Activated CD4-positive, CD25-positive, alpha-beta regulatory T cell (primary cell): ENCODE data around the gene MYO9B.

Source experiments
- DNase-seq, 4 experiments: peaks; one replicate each; lab custom pipeline; 2025; lab: John Stamatoyannopoulos, UW

MYO9B gene

DNA sequence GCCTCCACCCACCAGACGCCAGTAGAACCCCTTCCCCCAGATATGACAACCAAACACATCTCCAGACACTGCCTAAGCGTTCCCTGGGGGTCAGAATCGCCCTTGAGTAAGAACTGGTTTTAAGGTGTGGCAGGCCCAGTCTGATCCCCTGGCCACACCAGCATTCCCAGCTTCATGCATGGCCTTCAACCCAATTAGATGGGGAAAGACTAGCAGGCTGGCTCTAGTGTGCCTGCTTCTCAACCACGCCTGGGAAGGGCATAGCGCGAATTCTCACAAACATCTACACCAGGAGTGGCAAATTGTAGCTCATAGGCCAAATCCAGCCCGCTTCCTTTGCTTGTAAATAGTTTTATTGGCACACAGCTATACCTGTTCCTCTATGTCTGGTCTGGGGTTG, 13.9 kb upstream of the MYO9B start:
- DNase-seq = no peak

DNA sequence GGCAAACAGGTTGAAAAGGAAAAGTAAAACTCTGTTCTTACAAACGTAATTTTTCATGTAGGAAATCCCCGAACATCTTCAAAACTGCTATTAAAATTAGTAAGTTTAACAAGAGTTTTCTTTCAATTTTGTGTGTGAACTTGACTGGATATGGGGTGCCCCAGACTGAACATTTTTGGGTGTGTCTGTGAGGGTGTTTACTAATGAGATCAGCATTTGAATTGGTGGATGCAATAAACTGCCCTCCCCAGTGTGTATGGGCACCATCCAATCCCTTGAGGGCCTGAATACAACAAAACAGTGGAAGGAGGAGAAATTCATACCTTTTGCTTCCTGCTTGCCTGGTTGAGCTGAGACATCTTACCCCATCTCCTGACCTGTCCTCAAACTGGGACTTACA, 12.1 kb upstream of the MYO9B start:
- DNase-seq = no peak

DNA sequence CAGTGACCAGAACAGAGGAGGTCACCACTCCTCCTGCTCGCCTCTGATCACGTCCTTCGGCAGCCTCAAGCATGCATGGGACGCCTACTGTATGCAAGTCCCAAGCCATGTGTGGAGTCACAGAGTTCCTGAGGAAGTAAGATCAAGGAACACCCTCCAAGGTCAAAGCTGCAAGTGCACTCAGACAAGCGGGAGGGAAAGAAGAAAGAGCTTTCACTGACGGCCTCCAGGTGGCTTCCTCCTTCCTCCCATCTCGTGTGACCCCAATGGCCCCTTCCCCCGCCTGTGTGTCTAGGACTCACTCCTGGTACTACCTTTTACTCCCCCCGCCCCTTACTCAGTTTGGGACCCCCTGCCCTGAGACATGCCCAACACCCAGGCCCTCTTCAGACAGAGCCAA, 6.4 kb upstream of the MYO9B start:
- DNase-seq = no peak

DNA sequence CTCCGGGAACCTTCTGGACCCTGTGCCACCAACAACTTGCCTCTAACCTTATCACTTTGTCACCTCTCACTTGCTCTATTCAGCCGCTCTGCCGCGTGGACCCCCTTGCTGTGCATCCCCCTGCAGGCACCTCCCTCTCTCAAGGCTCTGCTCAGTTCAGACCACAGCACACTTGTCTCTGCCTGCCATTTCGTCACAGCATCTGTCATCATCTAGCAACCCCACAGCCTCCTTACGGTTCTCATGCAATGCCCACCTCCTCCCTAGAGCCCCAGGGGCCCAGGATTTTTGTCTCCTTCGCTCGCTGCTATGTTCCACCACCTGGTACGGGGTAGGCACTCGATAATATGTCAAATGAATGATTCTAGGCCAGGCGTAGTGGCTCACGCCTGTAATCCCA, 5.2 kb upstream of the MYO9B start:
- no peak for DNase-seq

DNA sequence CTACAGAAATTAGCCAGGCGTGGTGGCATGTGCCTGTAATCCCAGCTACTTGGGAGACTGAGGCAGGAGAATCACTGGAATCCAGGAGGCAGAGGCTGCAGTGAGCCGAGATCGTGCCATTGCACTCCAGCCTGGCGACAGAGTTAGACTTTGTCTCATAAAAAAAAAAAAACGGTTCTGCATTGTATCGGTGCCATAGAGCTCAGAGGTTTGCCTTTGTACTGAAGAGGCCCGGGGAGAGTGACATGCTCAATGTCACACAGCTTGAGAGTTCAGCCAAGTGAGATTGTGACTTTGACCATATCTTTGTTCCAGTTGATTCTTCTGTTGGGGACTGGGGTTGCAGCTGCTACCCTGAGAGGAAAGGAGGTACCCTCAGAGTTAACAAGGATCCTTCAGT, 4.7 kb upstream of the MYO9B start:
- no peak for DNase-seq

DNA sequence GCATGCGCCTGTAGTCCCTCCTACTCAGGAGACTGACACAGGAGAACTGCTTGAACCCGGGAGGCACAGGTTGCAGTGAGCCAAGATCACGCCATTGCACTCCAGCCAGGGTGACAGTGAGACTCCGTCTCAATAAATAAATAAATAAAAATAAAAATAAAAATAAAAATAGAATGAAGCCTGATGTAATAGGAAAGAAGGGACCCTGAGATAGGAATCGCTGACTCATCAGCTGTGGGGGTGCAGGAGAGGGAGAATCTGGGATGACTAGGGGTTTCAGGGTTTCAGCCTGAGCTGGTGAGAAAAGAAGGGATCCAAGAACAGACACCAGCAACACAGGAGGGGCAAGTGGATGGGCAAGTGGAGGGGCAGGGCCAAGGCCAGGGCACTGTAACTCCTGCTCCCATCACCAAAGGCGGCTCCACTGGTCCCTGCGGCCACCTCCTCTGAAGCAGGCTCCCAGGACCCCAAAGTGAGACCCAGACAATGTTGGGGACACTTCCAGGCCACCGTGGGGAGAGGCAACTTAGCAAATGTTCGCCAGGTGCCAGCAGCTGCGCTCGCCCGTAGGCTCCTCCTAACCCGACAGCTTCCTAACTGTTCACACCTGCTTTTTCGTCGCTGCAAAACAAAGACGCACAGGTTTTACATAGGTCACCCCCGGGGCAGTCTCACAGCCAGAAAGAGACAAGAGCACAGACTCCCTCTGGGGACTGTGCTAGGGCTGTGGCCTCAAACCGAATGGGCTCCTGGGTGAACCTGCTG, 1.5 kb upstream of the MYO9B start:
- no peak for DNase-seq

DNA sequence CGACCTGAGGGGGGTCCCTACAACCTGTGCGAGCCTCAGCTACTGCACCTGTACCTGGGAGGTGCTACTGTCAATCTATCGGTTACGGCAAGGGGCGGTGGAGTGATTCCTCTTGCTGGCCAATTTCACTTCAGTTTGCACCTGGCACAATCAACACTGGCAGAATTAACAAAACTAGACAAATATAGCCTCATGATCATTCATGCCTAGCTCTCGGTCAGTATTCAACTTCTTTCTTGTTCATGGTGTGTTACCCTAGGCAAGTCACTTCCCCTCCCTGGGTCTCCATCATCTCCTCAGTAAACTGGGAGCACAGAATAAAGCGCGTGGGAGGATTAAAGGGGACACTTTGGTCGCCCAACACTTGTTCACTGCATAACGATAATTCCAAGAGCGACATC, 943 bp upstream of the MYO9B start:
- DNase-seq = no peak

DNA sequence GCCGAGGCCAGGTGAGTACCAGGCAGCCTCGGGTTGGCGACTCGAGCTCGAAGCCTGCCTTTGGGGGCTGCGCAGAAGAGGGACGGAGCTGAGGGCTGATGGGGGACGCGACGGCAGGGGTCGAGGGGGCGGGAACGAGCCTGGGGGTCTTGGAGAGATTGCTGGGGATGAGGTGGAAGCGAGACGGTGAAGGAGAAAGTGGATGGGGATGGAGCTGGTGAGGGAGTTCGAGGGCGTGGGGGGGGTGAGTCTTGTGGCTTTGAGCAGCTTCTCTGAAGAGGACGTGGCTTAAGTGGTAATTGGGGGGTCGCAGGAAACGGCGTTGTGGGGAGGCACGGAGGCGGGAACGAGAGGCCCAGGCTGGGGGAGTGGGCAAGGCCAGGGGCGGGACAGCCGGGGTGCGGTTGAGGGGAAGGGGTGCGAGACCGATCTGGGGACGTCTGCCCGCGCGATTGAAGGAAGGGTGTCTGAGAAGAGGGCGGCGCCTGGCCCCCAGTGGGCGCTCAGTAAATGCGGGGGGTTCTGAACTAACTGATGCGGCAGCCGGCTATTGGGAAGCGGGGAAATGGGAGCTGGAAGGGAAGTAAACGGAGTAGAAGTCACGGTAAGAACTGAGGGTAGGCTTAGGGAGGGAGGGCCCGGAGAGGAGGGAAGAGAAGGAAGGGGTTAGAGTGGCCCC, 426 bp downstream of the MYO9B start:
- DNase-seq = peak in 3 of 4 experiments; percentile 34 to 42 (median 37)

DNA sequence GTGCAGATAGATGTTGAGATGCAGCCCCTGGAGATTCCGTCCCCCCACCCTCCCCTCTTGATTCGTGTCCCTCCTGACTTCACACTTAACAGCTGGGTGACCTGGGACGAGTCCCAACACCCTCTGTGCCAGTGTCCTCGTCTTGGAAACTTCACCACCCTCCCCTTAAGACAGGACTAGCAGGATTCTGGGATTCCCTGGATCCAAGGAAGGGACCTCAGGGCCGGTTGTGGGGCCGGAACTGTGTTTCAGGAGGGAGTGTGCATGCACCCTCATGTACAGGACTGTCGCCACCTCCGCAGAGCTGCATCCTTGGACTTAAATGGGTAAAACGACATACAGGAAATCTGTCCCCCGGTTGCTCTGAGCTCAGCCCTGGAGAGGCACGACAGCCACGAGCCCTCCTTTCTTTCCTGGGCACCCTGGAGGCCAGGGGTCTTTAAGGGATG, 990 bp downstream of the MYO9B start:
- DNase-seq = no peak

DNA sequence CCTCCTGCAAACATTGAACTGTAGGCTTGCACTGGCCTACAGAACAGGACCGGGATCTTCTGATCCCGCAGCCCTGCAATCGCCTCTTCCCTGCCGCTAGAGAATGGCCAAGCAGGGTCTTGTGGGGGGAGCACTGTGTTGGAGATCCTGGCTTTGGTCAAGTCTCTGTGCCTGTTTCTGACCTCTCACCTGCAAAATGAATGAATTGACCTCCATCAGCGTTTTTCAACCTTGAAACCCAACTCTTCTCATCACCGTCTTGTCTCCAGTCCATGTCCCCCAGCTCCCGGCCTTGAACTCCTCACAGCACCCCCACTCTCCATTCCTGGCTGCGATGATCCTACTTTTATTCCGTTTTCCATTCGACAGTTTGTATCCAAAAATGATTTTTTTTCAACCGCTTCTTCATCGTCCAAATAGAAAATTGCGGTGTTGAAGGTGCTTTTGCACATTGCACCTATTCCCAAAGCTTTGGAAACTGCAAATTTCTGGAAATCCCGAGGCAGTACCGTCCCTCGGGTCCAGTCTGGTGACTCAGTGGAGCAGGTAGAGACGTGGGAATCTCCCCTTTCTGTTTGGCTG, 2.0 kb downstream of the MYO9B start:
- DNase-seq = no peak

DNA sequence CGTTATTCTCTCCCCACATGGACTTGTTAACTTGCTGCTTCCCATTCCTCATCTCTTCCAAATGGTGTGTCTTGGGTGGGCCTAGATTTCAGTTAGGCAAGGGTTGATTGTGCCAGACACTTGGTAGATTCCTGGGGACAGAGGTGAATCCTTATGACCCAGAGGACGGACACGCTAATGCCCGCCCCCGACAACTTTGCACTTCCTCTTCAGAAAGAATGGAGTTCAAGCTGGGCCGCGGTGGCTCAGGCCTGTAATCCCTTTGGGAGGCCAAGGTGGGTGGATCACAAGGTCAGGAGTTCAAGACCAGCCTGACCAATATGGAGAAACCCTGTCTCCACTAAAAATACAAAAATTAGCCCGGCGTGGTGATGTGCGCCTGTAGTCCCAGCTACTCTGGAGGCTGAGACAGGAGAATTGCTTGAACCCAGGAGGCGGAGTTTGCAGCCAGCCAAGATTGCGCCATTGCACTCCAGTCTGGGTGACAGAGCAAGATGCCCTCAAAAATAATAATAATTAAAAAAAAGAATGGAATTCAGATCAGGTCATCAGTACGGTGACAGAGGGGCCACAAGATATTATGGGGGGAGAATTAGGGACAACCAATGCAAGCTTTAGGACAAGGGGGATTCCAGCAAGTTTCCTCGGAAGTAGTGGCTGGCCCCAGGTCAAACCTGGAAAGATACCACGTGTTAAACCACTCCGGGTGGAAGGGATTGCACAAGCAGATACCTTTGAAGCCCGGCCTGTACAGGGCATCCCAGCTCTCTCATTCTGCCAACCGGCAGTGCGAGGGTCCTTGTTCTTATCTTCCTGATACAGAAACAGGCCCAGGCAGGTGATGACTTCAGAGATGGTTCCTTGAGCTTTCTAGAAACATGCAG, 2.7 kb downstream of the MYO9B start:
- no peak for DNase-seq

DNA sequence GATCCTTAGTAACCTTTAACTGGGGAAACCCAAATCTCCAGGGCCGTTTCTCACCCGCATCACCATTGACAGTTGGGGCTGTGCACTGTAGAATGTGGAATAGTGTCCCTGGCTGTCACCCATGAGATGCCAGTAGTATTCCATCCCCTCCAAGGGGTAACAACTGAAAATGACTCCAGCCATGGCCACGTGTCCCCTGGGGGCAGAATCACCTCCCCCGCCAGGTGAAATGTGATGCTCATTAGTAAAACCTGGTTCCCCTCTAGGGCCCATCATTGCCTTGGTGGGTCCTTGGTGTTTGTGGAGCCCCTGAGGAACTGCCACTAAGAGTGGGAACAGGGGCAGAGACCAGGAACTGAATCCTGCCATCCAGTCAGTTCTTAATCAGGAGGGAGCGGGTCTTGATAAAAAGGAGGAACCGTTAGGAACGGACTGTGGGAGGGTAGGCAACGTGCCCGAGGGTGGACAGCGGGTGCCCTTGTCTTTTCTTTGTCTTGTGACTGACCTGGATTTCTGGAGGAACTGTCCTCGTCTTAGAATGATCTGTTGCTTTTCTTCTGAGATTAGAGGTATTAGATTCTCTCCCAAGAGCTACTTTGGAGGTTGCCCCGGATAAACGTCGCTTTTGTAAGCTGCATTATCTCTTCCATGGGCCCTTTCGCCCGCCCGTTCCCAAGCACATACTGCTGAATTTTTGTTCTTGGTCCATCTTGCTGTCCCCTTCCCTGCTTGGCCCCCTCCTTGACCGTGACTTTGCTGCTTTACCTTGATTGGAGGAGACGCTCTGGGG, 3.5 kb downstream of the MYO9B start:
- DNase-seq = no peak

DNA sequence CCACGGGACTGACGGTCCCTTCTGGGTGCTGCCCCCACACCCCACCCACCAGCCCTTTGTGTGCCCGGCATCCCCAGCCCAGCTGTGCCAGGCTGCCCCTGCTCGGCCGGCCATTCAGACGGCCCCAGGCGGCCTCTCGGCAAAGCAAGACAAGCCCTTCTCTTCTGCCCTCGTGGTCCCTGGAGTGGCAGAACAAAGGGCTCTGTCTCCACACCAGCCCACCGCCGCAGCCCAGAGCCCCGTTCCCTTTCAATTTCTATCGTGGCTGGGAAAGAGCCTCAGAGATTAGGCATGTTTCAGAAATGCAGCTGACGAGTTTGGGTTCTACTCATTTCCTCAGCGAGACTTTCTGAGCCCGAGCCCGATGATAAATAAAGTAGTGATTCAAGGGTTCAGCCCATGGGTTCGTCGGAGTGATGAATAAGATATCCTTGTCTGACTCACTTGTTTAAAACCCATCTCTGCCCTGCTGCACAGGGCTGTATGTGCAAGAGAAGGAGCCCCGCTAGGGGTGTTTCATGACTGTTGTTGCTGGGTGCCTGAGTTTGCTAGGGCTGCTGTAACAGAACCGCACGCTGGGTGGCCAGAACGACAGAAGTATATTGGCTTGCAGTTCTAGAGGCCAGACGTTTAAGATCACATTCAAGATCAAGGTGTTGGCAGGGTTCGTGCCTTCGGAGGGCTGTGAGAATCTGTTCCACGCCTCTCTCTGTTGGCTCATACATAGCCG, 4.3 kb downstream of the MYO9B start:
- DNase-seq = peak; percentile 50 to 63 (median 60)

DNA sequence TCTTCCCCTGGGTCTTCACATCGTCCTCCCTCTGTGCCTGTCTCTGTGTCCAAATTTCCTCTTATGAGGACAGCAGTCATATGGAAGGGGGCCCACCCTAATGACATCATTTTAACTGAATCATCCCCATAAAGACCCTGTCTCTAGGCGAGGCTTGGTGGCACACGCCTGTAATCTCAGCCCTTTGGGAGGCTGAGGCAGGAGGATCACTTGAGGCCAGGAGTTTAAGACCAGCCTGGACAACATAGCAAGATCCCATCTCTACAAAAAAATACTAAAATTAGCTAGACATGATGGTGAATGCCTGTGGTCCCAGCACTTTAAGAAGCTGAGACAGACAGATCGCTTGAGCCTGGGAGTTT, 4.8 kb downstream of the MYO9B start:
- DNase-seq = no peak

DNA sequence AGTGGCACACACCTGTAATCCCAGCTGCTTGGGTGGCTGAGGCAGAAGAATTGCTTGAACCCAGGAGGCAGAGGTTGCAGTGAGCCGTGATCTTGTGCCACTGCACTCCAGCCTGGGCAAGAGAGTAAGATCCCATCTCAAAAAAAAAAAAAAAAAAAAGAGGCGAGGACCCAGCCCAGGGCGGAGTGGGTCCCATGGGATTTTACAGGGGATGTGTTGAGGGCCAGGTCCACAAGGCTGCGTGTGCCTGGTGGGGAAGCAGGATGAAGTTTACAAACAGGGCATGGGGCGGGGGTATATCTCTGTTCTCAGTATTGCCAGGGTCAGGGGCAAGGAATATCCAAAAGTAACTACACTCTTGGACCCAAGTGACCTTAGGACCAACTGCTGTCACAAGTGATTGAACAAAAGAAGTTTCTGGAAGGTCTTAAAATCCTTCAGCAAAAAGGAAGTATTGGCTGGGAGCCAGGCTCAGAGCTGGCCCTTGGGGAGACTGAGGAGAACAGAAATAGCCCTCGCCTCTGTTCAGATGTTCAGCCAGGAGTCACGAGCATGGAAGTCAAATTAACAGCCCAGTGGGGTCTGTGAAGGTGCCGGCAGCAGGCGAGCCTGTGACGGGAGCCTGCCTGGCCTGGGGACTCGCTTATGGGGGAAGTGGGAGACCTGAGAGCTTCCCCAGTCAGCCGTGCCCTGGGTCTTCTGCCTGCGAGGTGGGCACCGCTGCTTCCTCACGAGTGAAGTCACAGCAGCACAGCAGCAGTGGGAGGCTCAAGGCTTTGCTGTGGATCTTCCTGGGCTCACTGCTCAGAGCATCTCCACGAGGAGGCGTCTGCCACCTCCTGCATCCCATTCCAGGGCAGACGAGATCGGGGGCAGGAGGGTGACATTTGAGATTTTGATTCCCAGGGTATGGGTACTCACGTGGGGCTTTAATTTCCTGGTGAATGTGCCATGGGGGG, 6.4 kb downstream of the MYO9B start:
- DNase-seq = no peak

DNA sequence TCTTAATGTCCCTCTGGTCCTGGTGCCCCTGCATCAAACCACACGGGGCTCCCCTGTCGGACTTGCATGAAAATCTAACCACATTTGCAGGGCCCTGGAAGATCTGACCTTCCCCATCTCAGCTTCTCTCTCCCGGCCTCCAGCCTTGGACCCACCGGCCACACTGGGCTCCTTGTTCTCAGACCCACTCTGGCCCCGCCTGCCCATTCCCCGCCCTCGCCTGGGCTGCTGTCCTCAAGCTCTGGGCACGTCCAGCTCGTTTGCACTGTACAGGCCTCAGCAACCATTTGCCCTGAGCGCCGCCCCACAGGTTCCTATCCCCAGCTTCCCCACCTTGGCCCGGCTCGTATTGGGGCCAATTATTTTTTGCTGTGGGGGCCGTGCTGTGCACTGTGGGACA, 10.5 kb downstream of the MYO9B start:
- DNase-seq = no peak

DNA sequence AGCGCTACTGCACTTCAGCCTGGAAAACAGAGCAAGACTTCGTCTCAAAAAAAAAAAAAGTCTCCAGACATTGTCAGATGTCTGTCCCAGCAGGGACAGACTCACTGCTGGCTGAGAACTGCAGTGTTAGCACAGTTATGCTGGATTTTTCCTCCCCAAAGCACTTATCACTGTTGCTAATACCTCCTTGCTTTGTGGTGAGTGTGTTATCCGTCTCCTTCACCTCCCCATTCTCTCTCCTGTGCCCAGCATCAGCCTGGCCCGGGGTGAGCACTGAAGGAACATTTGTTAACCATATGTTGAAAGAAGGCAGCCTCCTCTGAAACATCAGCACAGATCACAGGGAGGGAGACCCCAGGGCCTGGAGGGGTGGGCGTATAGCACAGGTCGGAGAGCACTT, 11.3 kb downstream of the MYO9B start:
- DNase-seq = no peak

DNA sequence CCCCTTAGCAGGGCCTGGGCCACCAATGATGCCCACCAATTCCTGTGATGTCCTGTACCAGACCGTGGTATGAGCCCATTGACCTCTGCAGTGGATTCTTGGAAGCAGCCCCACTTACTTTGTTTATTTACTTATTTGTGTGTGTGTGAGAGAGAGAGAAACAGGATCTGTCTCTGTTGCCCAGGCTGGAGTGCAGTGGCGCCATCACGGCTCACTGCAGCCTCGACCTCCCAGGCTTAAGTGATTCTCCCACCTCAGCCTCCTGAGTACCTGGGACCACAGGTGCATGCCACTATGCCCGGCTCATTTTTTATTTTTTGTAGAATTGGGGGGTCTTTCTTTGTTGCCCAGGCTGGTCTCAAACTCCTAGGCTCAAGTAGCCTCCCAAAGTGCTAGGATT, 13.0 kb downstream of the MYO9B start:
- DNase-seq = no peak

DNA sequence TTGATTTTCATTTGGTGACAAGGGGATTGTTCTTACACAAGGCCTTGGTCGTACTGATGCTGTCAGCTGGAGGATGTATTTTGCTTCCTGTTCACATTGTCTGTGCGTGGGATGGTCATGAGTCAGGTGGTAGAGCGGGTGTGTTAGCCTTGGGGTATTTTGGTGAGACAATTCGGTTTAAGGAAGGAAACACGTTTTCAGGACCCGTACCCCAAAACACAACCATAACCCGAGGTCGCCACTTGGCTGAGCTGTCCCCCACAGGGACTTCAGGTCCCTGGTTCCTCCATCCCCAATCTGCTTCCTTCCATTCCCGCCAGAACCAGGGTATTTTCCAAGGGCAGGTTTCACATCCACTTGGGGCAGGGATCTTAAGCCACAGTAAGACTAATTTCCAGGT, 15.0 kb downstream of the MYO9B start:
- no peak for DNase-seq
